ENCODE data around the gene ETV4. TPM values are rescaled to one million over a fixed set of nuclear protein-coding genes. Genes with fewer than 3 reads are reported as not detected.

ETV4 gene
- total and polyA plus RNA-seq, 7 donors: 0.21 to 0.44 (median 0.31) TPM

GRCh38 chr17:43570518-43570928 lies 24.4 kb upstream of the ETV4 start:
- WGBS, 3 donors: 89 to 94% (median 91%) methylated on average over 3 of the region's 3 CpGs
- H3K36me3 ChIP-seq (ENCODE audit: insufficient read depth in 1 of 2, low read depth in 1 of 2): no peaks in the 10 kb centered on the region
- no peaks in the 10 kb centered on the region for H3K4me1 ChIP-seq
- intact Hi-C loops (cut with DNase I): no loop called here
- TF ChIP-seq, protein P1, sequence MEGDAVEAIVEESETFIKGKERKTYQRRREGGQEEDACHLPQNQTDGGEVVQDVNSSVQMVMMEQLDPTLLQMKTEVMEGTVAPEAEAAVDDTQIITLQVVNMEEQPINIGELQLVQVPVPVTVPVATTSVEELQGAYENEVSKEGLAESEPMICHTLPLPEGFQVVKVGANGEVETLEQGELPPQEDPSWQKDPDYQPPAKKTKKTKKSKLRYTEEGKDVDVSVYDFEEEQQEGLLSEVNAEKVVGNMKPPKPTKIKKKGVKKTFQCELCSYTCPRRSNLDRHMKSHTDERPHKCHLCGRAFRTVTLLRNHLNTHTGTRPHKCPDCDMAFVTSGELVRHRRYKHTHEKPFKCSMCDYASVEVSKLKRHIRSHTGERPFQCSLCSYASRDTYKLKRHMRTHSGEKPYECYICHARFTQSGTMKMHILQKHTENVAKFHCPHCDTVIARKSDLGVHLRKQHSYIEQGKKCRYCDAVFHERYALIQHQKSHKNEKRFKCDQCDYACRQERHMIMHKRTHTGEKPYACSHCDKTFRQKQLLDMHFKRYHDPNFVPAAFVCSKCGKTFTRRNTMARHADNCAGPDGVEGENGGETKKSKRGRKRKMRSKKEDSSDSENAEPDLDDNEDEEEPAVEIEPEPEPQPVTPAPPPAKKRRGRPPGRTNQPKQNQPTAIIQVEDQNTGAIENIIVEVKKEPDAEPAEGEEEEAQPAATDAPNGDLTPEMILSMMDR (IDR thresholded peaks at IDR 0.05): no peak
- H3K27me3 ChIP-seq (ENCODE audit: insufficient read depth in 3 of 3, low read length in 2 of 3): no peaks in the 10 kb centered on the region
- H3K9me3 ChIP-seq: no peaks in the 10 kb centered on the region
- no peak overlapping the region for H3K27ac ChIP-seq
- DNase-seq (no peak), ATAC-seq (no peak)
- H3K4me3 ChIP-seq: no peak overlapping the region

DNA sequence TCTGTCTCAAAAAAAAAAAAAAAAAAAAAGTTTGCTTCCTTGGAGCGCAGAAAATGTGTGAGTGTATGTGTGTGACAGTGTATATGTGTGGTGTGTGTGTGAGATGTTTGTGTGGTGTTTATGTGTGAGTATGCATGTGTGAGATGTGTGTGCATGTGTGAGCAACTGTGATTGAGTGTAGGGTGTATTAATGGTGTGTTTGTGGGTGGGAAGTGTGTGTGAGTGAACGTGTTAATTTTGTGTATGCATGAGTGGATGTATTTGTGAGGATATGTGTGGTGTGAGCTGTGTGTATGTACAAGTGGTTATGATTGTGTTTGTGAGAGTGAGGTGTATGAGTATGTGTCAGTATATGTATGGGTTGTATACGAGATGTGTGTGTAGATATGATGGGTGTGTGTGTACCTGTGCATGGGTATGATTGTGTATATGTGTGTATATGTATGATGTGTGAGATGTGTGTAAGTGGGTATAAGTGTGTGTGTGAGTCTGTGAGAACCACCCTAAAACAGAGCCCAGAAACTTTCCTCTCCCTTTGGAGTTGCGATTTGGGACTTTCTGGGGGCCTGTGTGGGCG lies 22.5 kb upstream of the ETV4 start:
- DNase-seq: no peak
- TF ChIP-seq, protein P1 (IDR thresholded peaks at IDR 0.05): no peak
- H3K4me3 ChIP-seq: no peak overlapping the region
- no peak overlapping the region for H3K27ac ChIP-seq
- 81 to 93% (median 93%) methylated on average over 5 of the region's 5 CpGs for WGBS, 3 donors
- ATAC-seq: no peak
- peaks cover 0 to 8% (median 0%) of the 10 kb centered on the region in 3 donors for H3K27me3 ChIP-seq (ENCODE audit: insufficient read depth in 3 of 3, low read length in 2 of 3)
- H3K9me3 ChIP-seq: no peaks in the 10 kb centered on the region
- intact Hi-C loops (cut with DNase I): no loop called here
- H3K36me3 ChIP-seq (ENCODE audit: insufficient read depth in 1 of 2, low read depth in 1 of 2): no peaks in the 10 kb centered on the region
- no peaks in the 10 kb centered on the region for H3K4me1 ChIP-seq

- no peaks in the 10 kb centered on the region for H3K9me3 ChIP-seq
- 59 to 64% (median 64%) methylated on average over 15 of the region's 15 CpGs for WGBS, 3 donors
- intact Hi-C loops (cut with DNase I): no loop called here
- no peak overlapping the region for H3K27ac ChIP-seq
- ATAC-seq (no peak), DNase-seq (no peak)
- peaks cover 0 to 12% (median 0%) of the 10 kb centered on the region in 3 donors for H3K27me3 ChIP-seq (ENCODE audit: insufficient read depth in 3 of 3, low read length in 2 of 3)
- TF ChIP-seq, protein P1 (IDR thresholded peaks at IDR 0.05): no peak
- no peaks in the 10 kb centered on the region for H3K36me3 ChIP-seq (ENCODE audit: insufficient read depth in 1 of 2, low read depth in 1 of 2)
- H3K4me1 ChIP-seq: no peaks in the 10 kb centered on the region
- H3K4me3 ChIP-seq: no peak overlapping the region
Measured at GRCh38 chr17:43563600-43564594, 17.8 kb upstream of the ETV4 start.

GRCh38 chr17:43562679-43563599 lies 16.8 kb upstream of the ETV4 start:
- Histone ChIP-seq H3K27ac (no peak overlapping the region), H3K36me3 (ENCODE audit: insufficient read depth in 1 of 2, low read depth in 1 of 2) (no peaks in the 10 kb centered on the region), H3K9me3 (no peaks in the 10 kb centered on the region), H3K27me3 (ENCODE audit: insufficient read depth in 3 of 3, low read length in 2 of 3) (peaks cover 0 to 12% (median 0%) of the 10 kb centered on the region in 3 donors), H3K4me1 (no peaks in the 10 kb centered on the region), H3K4me3 (no peak overlapping the region)
- 29 to 31% (median 29%) methylated on average over 19 of the region's 19 CpGs for WGBS, 3 donors
- DNase-seq (no peak), ATAC-seq (no peak)
- TF ChIP-seq, protein P1 (IDR thresholded peaks at IDR 0.05): no peak
- intact Hi-C loops (cut with DNase I): no loop called here

Data from psoas muscle (tissue), 8 donors.